Measurements from ENCODE around the gene TRPV5.

TRPV5 gene

GRCh38 chr7:142890874-142891485 lies 42.6 kb downstream of the TRPV5 start:
- no peak overlapping the region for H3K4me2 ChIP-seq (ENCODE audit: low read length)
- H3K79me2 ChIP-seq (ENCODE audit: control insufficient read depth, low read length), result no peaks in the 10 kb centered on the region
- no peaks in the 10 kb centered on the region for H3K9me2 ChIP-seq (replicated peaks; ENCODE audit: control insufficient read depth, low read length)
- no peaks in the 10 kb centered on the region for H3F3A ChIP-seq (ENCODE audit: control insufficient read depth, insufficient read depth)
- peaks cover 26% of the 10 kb centered on the region for H3K27me3 ChIP-seq (ENCODE audit: control insufficient read depth, low read length)
- H3K4me3 ChIP-seq (ENCODE audit: low read length), result no peak overlapping the region
- no peaks in the 10 kb centered on the region for H3K36me3 ChIP-seq (ENCODE audit: control insufficient read depth, low read length)
- no peaks in the 10 kb centered on the region for H3K4me1 ChIP-seq (ENCODE audit: control insufficient read depth, low read length)
- H4K20me1 ChIP-seq (ENCODE audit: control insufficient read depth, insufficient read depth, low read depth, low read length), result no peaks in the 10 kb centered on the region
- H3K27ac ChIP-seq (ENCODE audit: low read depth, low read length), result no peak overlapping the region
- H3K9me3 ChIP-seq (ENCODE audit: control insufficient read depth, insufficient read depth, low read length), result no peaks in the 10 kb centered on the region
- TF ChIP-seq CTCF (IDR thresholded peaks at IDR 0.05; ENCODE audit: low read depth, low read length, poor library complexity, severe bottlenecking), result no peak
- no peak for TF ChIP-seq EZH2phosphoT487 (IDR thresholded peaks at IDR 0.05; ENCODE audit: borderline replicate concordance, low read length)

- H3K9me2 ChIP-seq (replicated peaks; ENCODE audit: control insufficient read depth, low read length), result no peaks in the 10 kb centered on the region
- no peaks in the 10 kb centered on the region for H3K79me2 ChIP-seq (ENCODE audit: control insufficient read depth, low read length)
Measured at GRCh38 chr7:142889816-142890215, 43.7 kb downstream of the TRPV5 start.

GRCh38 chr7:142887282-142888015 lies 46.1 kb downstream of the TRPV5 start:
- no peaks in the 10 kb centered on the region for H4K20me1 ChIP-seq (ENCODE audit: control insufficient read depth, insufficient read depth, low read depth, low read length)
- no peak overlapping the region for H3K4me3 ChIP-seq (ENCODE audit: low read length)
- no peak for TF ChIP-seq EZH2phosphoT487 (IDR thresholded peaks at IDR 0.05; ENCODE audit: borderline replicate concordance, low read length)
- no peak for TF ChIP-seq CTCF (IDR thresholded peaks at IDR 0.05; ENCODE audit: low read depth, low read length, poor library complexity, severe bottlenecking)
- no peak overlapping the region for H3K27ac ChIP-seq (ENCODE audit: low read depth, low read length)
- no peaks in the 10 kb centered on the region for H3K9me3 ChIP-seq (ENCODE audit: control insufficient read depth, insufficient read depth, low read length)
- no peaks in the 10 kb centered on the region for H3K79me2 ChIP-seq (ENCODE audit: control insufficient read depth, low read length)
- no peaks in the 10 kb centered on the region for H3F3A ChIP-seq (ENCODE audit: control insufficient read depth, insufficient read depth)
- H3K9me2 ChIP-seq (replicated peaks; ENCODE audit: control insufficient read depth, low read length), result no peaks in the 10 kb centered on the region
- H3K27me3 ChIP-seq (ENCODE audit: control insufficient read depth, low read length), result peaks cover 5% of the 10 kb centered on the region; the same call in 1 of the 2 replicates
- H3K4me1 ChIP-seq (ENCODE audit: control insufficient read depth, low read length), result no peaks in the 10 kb centered on the region
- H3K4me2 ChIP-seq (ENCODE audit: low read length), result no peak overlapping the region
- no peaks in the 10 kb centered on the region for H3K36me3 ChIP-seq (ENCODE audit: control insufficient read depth, low read length)

More at GRCh38 chr7:142889816-142890215, 43.7 kb downstream of the TRPV5 start:
- Histone ChIP-seq H3K4me2 (ENCODE audit: low read length) (no peak overlapping the region), H3K27me3 (ENCODE audit: control insufficient read depth, low read length) (peaks cover 15% of the 10 kb centered on the region), H3K36me3 (ENCODE audit: control insufficient read depth, low read length) (no peaks in the 10 kb centered on the region), H3K4me1 (ENCODE audit: control insufficient read depth, low read length) (no peaks in the 10 kb centered on the region), H3K4me3 (ENCODE audit: low read length) (no peak overlapping the region), H4K20me1 (ENCODE audit: control insufficient read depth, insufficient read depth, low read depth, low read length) (no peaks in the 10 kb centered on the region), H3F3A (ENCODE audit: control insufficient read depth, insufficient read depth) (no peaks in the 10 kb centered on the region), H3K9me3 (ENCODE audit: control insufficient read depth, insufficient read depth, low read length) (no peaks in the 10 kb centered on the region), H3K27ac (ENCODE audit: low read depth, low read length) (no peak overlapping the region)
- TF ChIP-seq CTCF (IDR thresholded peaks at IDR 0.05; ENCODE audit: low read depth, low read length, poor library complexity, severe bottlenecking) (no peak), EZH2phosphoT487 (IDR thresholded peaks at IDR 0.05; ENCODE audit: borderline replicate concordance, low read length) (no peak)
